Activated gamma-delta T cell treated with Interleukin-2 at 50 U/mL for 16 hours (primary cell): Measurements from ENCODE around the gene SPI1.

Experiments used
- DNase-seq: peaks from one replicate; pipeline ENCODE4 v3.0.0-alpha.2; 2020

Gene SPI1

DNA sequence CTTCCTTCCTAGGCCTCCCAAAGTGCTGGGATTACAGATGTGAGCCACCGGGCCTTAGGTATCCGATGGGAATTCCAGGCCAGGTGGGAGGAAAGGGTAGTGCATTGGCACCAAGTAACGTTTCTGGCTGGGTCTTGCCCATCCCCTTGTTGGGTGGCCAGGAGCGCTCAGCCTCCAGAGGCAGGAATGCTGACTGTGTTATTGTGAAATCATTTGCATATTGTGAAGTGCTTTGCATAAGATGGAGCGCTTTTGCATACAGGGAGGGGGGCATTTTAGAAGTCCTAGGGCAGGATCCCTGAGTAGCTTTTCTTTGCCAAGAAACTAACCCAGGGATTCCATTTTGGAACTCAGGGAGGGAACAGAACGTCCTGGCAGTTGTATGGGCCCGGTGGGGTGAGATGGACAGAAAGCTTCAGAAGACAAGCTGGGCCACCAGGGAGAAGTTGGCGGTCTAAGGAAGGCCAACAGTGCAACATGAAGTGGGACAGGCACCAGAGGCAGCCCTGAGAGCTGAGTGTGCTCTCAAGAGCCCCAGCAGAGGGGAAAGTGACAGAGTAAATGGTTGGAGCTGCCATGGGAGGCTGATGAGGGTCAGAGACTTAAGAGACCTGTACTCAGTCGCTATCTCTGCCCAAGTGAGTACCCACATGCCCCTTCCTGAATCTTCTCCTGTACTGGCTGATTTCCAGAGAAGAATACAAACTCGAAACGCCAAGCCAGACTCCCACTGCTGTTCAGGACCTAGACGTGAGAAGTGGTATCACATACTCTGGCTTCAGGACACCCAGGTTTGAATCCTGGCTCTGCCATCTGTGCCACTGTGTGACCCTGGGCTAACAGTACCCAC, 28.8 kb upstream of the SPI1 start:
- DNase-seq: no peak

DNA sequence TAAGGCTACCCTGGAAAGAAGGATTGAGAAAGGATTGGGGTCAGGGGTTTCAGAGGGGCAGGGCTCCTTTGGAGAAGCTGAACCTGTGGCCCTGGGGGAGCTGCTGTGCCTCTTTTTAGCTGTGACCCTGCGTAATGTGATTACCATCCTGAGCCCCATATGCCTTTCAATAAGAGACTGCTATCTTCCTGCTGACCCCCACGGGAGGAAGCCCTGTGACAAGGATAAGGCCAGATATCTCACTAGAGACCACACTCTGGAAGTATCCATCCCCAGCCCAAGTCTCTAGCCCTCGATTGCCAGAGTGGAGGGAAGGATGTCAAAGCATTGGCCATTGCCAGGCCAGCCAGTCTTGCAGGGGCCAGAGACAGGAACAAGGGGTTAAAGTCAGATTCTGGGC, 25.2 kb upstream of the SPI1 start:
- DNase-seq: no peak

DNA sequence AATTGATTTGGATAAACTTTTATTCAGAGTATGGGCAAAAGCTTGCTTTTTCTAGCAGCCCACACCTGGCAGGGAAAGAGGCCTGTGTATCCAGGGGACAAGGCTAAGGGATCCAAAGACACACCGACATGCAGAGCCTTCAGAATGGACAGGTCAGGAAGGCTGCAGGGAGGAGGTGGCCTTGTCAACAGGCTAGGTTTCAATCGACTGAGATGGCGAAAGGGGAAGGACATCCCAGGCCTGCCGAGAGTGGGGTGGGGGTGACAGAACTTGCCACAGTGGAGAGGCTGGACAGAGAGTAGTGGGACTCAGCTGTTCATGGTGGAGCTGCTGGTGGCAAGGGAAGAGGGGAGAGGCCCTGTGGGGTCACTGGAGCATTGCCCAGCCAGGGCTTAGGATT, 24.8 kb upstream of the SPI1 start:
- no peak for DNase-seq

DNA sequence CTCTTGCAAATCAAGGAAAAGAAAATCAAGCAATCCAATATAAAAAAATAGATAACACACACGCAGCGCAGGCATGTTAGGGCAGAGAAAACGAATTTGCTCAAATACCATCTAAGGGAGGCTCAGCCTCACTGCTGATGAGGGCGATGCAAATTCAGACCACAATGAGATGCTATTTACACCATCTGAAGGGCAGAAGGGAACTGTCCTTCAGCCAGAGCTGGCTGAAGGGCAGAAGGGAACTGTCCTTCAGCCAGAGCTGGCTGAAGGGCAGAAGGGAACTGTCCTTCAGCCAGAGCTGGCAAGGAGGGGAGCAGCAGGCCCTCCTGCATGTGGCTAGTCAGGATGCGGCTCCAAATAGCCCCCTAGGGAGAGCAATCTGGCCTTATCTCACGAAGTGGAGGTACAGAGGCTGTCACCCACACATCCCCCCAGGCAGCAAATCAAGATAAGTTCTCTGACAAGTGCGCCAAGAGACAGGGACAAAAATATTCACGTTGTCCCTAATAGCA, 22.5 kb upstream of the SPI1 start:
- no peak for DNase-seq

DNA sequence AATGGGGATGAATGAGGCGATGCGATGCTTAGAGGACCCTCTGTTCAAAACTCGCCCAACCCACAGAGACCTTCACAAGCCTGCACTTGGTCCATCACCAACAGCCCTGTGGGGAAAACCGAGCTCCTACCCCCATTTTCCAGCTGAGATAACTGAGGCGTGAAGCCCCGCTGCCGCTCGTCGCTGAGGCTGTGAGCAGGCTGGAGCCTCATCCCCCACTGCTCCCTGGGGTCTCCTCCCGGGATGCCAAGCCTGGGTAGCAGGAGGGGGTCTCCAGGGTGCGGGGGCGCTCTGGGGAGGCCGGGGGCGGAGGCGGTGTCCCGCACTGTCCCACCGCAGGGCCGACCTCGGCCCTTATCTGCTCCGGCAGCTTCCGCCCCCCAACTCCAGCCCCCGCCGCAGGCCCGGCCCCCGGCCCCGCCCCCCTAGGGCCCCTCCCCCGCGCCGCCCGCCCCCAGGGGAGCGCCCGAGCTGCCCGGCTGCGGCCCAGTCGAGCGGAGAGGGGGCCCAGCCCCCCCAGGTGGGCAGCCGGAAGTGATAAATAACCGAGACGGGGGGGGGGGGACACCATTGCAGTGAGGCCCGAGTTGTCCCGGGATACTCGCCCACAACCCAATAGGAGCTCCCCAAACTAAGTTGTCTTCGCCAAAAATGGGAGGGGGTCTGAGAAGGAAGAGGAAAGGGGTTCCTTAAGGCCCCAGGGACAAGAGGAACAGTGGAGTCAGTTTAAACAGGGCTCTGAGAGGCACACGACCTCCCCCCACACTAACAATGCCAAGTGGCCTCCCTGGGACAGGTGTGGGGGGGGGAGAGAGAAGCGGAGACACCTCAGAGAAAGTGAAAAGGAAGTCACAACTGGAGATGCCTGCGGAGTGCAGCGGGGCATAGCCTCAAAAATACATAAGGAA, 21.8 kb upstream of the SPI1 start:
- peak; percentile 40 for DNase-seq

DNA sequence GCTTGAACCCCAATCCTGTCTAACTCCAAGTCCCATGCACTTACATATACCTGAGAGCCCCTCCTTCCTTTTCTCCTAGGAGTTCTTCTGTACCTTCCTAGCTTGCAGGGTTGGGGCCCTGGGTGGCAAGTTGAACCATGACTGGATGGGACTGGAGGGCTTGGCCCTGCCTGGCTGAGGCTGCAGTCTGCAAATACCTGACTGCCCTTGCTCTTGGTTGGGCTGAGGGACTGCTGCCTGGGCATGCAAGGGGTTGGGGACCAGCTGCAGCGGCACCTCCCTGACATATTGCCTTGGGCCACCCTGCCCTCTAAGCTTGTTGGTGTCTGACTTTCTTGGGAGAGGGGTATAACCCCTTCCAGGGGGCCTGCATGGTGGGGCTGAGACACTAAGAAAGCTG, 20.2 kb upstream of the SPI1 start:
- DNase-seq: no peak

DNA sequence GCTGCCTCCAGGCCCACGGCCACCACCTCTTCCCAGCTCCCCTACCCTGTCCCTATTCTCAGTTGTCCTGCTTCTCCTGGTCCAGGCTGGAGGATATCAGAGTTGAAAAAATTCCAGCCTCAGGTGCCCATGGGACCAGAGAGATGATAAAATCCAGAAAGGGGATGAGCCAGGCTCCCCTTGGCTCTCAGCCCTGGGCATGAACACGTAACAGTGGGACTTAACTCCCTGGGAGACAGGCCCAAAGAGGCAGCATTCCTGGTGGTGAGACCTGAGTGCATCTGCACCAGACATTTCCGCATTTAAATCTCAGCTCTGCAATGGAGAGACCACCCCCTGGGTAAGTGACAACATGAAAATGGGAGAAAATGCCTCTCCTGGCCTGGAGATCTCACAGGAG, 19.7 kb upstream of the SPI1 start:
- no peak for DNase-seq

DNA sequence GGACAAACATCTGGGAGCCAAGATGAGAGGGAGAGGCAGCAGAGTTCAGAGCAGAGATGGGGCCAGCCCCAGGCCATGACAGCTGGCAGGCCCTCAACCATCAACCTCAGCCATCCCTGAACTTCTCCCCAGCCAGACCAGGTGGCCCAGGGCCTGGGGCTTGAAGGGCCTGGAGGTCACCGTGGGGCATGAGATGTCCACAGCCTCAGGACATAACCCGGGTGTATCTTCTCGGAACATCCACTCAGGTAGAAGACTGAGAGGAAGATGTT, 17.6 kb upstream of the SPI1 start:
- no peak for DNase-seq

DNA sequence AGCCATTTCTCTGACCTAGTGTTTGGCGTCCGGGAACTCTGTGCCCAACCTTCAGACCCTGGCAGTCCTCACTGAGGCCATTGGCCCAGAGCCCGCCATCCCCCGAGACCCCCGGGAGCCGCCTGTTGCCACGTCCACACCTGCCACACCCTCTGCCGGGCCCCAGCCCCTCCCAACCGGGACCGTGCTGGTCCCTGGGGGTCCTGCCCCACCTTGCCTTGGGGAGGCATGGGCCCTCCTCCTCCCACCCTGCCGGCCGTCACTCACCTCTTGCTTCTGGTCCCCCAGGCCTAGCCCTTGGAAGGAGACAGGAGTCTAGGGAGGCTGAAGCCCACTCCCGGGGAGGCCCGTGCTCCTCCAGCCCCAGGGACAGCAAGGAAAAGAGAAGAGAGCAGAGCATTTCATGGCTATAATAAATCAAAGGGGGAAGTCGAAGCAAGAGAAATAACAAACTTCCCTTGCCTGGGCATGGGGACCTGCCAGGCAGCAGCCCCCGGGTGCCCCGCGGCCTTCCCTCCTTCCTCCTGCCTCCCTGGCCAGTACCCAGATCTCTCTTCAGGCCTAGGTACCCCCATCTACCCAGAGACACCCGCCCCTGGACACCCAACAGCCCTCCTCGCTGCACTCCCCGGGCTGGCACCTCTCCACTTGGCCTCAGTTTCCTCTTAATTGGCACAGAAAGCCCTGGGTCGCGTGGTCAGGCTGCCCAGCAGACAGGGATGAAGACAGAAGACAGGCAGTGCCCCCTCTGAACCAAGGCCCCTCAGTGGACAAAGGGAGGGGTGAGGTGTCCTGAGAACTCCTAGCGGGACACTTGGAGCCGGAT, 17.1 kb upstream of the SPI1 start:
- DNase-seq: no peak

DNA sequence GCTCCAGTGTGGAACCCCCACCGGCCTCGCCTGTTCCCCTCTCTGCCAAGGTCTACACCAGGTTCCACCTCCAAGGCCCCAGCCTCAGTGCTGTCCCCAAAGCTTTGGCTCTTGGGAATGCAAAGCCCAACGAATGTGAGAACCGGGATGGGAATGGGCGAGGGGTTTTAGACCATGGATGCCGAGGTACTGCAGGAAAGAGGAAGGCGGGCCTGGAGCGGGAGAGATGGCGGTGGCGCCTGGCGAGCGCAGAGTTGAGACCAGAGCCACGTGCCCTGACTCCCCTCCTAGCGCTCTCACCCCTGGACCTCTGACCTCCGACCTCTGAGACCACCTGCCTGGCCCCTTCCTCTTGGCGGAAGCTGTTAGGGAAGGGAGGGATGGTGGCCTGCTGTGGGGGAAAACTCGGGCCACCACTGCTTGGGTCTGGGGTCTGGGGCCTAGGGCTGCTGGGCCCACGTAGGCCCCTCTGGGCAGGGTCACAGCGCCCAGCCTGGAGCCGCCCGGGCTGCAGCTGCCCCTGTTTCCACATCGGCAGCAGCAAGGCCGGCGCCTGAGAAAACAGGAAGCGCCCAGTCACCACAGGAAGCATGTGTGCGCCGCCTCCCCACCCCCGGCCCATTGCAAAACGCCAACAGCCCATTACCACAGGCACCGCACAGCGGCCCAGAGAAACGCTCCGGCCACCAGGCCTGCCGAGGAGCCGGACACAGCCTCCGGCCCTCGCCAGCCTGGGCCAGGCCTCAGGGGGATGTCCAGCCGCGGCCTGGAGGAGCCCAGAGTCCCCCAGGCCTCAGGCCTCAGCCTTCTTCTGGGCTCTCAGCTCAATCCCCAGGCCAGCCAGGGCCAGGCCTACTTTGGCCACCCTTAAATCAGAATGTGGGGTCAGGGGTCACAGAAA, 16.2 kb upstream of the SPI1 start:
- peak; percentile 65 for DNase-seq

DNA sequence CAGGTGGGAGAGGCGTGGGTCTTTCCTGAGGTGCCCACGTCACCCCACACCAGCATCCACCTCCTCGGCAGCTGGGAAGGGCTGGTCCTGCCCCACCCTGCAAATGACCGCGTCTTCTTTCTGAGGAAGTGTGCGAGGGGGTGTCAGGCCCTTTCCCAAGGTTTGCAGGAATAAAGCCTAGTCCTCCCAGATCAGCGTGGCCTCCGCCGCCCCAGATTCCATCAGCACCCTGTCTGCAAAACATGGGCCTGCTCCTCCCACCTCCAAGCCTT, 15.6 kb upstream of the SPI1 start:
- DNase-seq: no peak

DNA sequence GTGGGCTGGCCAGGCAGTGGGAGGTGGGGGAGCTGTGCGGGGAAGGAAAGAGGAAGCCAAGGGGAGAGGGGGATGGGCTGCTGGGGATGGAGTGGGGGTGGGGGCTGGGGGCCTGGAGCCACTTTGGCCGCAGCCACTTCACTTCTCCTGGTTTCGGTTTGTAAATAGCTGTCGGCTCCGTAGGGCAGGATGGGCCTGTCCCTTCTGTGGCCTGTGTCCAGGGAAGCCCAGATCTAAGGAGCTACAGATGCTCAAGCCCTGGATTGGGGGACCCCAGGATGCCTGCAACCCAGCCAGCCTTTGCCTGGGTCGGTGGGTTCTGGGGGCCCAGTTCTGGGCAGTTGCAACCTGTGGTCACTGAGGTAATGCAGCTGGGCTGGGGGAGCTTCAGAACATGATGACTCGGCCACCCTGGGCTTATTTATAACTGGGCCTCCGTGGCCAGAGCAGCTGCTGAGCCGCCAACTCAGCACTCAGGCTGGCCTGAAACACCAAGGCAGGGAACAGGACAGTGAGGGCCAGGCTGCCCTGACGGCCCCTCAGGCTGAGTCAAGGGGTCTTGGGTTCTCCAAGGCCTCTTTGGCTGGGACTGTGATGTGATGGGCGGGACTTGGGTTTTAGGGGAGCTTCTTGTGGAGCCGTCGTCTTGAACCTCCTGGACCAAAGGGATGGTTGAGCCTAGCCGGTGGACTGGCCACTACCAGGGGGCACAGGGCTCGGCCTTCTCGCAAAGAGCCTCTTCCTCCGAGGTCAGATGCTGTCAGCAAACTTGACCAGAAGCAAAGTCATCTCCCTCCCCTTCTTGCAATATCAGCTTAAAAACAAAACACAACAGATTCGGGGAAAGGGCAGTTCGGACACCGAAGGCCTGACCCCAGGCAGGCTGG, 15.1 kb upstream of the SPI1 start:
- no peak for DNase-seq

DNA sequence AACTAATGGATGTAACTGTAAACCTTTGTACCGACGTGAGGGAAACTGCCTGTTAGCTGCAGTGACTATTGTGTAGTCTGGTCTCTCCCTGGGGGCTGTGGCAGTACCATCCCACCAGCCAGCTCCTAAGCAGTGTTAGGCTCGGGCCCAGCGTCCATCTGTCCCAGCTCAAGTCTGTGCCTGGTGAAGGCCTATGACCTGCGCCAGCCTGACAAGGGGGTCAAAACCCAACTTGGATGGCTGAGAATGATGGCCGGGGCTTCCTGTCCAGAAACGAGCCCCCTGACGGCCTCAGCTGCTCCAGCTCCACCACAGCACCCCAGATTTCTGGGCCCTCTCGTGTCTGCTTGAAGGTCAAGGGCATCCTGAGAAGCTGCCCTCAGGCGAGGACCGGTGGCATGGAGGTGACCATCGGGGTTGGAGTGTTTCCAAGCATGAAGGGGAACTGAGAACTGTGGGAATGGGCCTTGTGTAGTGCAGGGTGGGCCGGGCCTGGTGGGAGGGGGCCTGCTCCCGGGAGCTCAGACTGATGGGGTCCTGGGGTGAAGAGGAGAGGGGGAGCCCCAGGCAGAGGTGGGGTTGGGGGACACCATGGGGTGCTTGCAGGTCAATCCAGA, 14.3 kb upstream of the SPI1 start:
- no peak for DNase-seq

DNA sequence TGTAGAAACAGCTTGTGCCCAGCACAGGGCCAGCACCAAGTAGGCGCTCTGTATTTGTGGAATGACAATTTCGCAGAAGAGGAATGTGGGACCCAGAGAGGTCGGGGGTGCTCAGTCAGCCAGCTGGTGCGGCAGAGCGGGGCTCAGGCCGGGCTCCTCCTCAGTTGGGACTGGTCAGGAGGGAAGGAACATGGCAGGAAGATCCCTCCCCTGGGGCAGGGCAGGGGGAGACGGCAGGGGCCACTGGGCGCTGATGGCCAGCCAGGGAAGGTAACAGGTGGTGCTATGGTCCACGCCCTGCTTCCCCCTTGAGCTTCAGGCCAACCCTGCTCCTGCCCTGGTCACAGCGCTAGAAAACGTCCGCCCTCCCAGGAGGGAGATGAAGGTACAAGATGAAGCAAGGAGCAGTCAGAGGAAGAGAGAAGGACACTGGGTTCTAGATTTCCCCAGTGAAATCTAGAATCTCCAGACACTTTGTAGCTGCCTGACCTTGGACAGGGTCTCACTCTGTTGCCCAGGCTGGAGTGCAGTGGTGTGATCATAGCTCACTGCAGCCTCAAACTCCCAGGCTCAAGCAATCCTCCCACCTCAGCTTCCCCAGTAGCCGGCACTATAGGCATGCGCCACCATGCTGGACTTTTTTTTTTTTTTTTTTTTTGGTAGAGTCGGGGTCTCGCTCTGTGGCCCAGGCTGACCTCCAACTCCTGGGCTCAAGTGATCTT, 13.5 kb upstream of the SPI1 start:
- no peak for DNase-seq

DNA sequence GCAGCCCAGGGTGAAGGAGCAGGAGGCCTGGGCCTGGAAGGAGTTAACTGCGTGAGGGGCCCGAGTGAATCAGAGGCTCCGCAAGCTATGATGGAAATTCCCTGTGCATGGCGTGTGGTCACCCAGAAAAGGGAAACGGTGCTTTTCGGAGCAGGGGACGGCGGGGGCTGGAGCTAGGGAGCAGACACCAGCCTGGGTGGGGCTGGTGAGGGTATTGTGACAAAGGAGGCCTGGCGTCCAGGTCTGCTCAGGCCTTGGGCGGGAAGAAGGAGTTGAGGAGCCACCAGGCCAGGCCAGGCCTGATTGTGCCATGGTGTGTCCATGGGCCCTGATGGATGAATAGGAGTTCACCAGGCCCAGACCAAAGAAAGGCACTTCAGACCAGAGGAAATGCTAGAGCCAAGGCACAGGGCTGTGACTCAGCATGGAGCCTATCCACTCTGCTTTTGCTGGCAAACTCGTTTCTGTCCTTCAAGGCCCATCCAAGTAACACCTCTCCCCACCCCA, 12.8 kb upstream of the SPI1 start:
- DNase-seq: no peak

DNA sequence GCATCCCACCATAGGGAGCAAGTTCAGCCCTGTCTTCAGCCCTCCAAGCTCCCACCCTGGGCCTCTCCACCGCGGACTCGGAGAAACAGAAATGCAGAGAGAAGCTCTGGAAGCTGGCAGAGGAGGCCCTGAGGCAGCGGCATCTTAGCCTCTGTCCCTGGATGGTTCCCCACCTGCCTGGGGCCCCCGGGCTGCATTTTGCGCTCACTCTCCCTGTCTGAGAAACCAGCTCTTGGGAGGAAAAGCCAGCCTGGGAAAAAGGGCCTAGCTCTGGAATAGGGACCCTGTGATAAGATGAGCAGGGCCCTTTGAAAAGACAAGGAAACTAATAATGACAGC, 12.0 kb upstream of the SPI1 start:
- no peak for DNase-seq

DNA sequence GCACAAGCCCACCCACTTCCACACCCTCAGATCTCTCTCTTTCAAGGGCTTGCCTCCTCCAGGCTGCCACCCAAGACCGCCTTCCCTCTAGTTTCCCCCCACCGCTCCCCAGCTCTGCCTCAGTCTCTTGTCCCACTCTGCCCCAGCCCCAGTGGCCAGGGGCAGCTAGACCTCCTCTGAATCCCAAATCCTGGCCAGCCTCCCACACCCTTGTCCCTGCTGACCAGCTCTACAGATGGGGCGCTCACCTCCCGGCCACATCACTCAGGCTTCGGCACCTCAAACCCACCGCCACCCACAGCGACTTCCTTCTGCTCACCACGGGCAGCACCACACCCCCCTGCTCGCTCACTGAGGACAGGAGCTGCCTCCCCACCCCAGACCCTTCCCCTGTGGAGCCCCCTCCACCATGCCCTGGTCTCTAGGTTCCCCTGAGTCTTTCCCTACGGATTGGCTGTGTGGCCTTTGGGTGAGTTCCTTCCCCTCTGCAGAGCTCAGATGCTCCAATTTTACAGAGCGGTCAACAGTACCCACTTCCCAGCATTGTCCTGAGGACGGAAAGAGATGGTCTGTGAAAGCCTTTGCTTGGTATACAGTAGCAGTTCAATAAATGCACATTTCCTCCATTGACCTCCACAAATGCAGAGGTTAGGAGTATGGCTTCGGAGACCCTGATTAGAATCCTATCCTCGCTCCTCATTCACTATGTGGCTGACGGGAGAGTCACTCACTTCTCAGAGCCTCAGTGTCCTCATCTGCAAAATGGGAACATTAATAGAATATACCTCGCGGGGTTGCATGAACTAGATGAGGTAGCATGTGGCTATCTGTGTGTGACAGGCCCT, 11.5 kb upstream of the SPI1 start:
- no peak for DNase-seq

DNA sequence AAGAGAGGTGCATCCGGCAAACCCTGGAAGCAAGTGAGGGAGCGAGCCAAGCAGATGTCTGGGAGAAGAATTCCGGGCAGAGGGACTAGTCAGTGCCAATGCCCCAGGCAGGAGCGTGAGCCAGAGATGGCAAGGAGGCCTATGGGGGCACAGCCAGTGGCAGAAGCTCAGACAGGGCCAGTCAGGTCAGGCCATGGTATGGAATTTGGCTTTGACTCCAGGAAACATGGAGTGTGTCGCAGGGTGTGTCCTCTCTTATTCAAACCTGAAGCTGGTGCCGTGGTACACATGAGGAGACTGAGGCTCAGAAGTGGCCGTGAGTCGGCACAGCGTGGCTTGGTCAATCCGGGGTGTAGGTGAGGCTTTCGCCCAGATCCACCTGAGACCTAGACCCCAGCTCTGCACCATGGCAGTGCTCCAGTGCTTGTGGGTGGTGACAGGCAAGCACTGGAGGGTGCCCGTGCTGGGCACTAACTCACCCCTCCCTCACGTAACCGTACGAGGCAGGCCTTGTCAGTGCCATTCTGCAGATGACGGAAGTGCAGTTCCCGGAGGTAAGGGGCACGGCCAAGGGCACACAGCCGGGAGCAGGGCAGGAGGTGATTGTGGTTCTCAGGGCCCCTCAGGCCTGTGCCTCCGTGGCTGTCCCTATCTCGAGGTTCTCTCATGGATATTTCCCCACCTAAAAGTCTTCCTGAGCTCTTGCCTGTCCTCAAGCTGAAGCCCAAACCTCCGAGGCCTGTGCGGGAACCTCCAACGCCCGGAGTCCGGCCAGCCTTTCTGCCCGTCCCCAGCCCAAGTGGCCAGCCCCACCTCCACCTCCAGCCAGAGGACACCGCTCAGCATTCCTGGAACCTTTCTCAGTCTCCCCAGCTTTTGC, 10.6 kb upstream of the SPI1 start:
- DNase-seq: no peak
